Lower lobe of right lung (tissue), 2 donors: Measurements from ENCODE around the gene KLK6. TPM values are rescaled to one million over a fixed set of nuclear protein-coding genes. Genes with fewer than 3 reads are reported as not detected.
A peak's percentile ranks its signal among the peaks of the same experiment; 100 is the strongest.
"Not testable (repeated sequence)": the region's sequence is repeated elsewhere in the genome, so short reads cannot be mapped to it uniquely, and the experiment has no call there.

ENCODE experiments used
- ATAC-seq, 2 donors: fragments of 200-7000 bp; cut with Tn5 transposase; one replicate each; pipeline ENCODE4 v1.9.1; 2020 to 2022; ENCODE audit warnings: mild to moderate bottlenecking in 2 of 2, moderate library complexity in 2 of 2
- DNase-seq: peaks from one replicate; pipeline ENCODE4 v3.0.0-alpha.2; 2020
- H3K27ac ChIP-seq: fragments of 200-600 bp; one replicate; pipeline ENCODE4 v1.8.0; 2022
- H3K27me3 ChIP-seq: fragments of 200-600 bp; one replicate; pipeline ENCODE4 v1.8.0; 2022; ENCODE audit warnings: low read depth
- H3K36me3 ChIP-seq: fragments of 200-600 bp; one replicate; pipeline ENCODE4 v1.8.0; 2022; ENCODE audit warnings: mild to moderate bottlenecking
- H3K4me1 ChIP-seq: fragments of 200-600 bp; one replicate; pipeline ENCODE4 v1.8.0; 2022
- H3K4me3 ChIP-seq: fragments of 200-600 bp; one replicate; pipeline ENCODE4 v1.8.0; 2022; ENCODE audit warnings: mild to moderate bottlenecking
- H3K9me3 ChIP-seq: fragments of 200-600 bp; one replicate; pipeline ENCODE4 v1.8.0; 2022
- intact Hi-C: fragments of 100-400 bp; cut with DNase I; formaldehyde crosslinking; loops from one replicate; pipeline ENCODE4 v1.11.0; 2022
- total RNA-seq: library from RNA; stranded (reverse); fragmentation: NEBNext Ultra II Directional; extraction: Animal tissue kit (Norgen Biotek cat#: 25700); gene quantifications from one replicate; pipeline ENCODE4 v1.2.1, GENCODE V29; 2021
- TF ChIP-seq, protein P1 (sequence below): fragments of 200-600 bp; IDR thresholded peaks from one replicate; pipeline ENCODE4 v1.8.0; 2022; ENCODE audit warnings: antibody characterized with exemption, mild to moderate bottlenecking
- donor health status: DM: no; HTN: yes; CAD: no; lungs with severe emphysema.

The KLK6 gene
- total RNA-seq, 1 donor from 2014 or later = not detected

DNA sequence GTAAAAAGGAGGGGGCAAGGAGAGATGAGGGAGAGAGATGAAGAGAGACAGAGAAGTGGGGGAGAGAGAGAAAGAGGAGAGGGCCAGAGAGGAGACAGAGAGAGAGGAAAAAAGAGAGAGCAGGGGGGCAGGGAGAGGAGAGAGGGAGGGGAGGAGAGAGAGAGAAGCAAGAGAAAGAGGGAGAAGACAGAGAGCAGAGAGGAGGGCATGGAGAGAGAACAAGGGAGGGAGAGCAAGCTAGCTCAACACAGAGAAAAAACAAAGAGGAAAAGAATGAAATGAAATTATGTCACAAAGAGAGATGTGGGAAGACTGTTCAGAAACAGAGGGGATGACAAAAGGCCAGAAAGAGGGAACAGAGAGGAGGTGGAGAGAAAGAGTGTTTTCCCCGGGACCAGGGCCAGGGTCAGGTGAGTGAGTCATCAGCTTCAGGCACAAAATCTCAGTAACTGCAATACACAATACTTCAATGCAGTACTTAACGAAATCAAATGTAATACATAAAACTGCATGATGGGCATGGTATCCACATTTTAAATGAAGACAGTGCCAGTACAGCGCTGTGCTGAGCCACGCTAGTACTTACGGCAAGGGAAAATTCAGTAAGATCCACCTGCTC, 9.5 kb upstream of the KLK6 start:
- Histone ChIP-seq H3K4me1 (no peaks in the 10 kb centered on the region), H3K4me3 (no peak overlapping the region), H3K27me3 (peaks cover 16% of the 10 kb centered on the region), H3K27ac (no peak overlapping the region), H3K9me3 (no peaks in the 10 kb centered on the region), H3K36me3 (no peaks in the 10 kb centered on the region)
- TF ChIP-seq, protein P1, sequence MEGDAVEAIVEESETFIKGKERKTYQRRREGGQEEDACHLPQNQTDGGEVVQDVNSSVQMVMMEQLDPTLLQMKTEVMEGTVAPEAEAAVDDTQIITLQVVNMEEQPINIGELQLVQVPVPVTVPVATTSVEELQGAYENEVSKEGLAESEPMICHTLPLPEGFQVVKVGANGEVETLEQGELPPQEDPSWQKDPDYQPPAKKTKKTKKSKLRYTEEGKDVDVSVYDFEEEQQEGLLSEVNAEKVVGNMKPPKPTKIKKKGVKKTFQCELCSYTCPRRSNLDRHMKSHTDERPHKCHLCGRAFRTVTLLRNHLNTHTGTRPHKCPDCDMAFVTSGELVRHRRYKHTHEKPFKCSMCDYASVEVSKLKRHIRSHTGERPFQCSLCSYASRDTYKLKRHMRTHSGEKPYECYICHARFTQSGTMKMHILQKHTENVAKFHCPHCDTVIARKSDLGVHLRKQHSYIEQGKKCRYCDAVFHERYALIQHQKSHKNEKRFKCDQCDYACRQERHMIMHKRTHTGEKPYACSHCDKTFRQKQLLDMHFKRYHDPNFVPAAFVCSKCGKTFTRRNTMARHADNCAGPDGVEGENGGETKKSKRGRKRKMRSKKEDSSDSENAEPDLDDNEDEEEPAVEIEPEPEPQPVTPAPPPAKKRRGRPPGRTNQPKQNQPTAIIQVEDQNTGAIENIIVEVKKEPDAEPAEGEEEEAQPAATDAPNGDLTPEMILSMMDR = no peak
- intact Hi-C loops = no loop called here
- DNase-seq (no peak), ATAC-seq (no peak)

DNA sequence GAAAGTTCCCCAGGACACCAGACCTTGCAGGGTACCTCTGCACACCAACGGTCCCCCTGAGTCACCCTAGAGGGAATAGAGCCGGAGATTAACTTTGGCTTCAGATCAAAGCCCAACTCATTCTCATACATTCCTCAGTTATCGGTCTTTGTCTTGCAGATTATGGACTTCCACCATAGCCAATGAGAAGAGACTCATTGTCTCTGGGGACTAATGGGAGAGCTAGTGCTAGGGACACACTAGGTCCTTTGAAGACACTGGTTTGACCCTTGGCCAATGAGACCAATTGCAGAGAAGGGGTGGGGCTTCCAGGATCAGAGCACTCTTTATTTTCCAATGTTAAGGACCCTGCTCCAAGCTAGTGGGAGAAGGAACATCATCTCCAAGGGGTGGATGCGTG, 8.2 kb upstream of the KLK6 start:
- Histone ChIP-seq H3K4me1 (no peaks in the 10 kb centered on the region), H3K36me3 (no peaks in the 10 kb centered on the region), H3K27me3 (peaks cover 17% of the 10 kb centered on the region), H3K9me3 (no peaks in the 10 kb centered on the region), H3K4me3 (no peak overlapping the region), H3K27ac (no peak overlapping the region)
- intact Hi-C loops = no loop called here
- ATAC-seq (no peak), DNase-seq (no peak)
- TF ChIP-seq, protein P1 = no peak

DNA sequence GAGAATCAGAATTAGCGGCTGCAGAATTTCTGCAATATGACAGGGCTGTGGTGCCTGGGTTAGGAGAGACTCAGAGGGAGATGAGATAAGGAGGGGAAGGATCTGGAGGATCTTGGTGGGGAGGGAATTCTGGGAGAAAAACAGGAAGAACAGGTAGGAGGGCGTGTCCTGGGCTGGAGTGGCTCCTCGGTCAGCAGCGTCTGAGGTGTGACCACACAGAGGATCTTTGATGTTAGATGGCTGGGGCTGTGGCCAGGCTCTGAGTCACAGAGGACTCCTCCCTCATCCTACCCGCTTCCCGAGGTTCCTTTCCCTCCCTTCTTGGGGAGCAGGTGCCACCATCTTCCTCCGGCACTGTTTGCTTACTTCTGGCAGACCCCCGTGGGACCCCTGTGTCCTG, 6.4 kb upstream of the KLK6 start:
- Histone ChIP-seq H3K36me3 (no peaks in the 10 kb centered on the region), H3K4me1 (no peaks in the 10 kb centered on the region), H3K27ac (no peak overlapping the region), H3K4me3 (no peak overlapping the region), H3K9me3 (no peaks in the 10 kb centered on the region), H3K27me3 (peaks cover 21% of the 10 kb centered on the region)
- TF ChIP-seq, protein P1 = no peak
- intact Hi-C loops = no loop called here
- DNase-seq (no peak), ATAC-seq (peak; percentile 55 to 65)

DNA sequence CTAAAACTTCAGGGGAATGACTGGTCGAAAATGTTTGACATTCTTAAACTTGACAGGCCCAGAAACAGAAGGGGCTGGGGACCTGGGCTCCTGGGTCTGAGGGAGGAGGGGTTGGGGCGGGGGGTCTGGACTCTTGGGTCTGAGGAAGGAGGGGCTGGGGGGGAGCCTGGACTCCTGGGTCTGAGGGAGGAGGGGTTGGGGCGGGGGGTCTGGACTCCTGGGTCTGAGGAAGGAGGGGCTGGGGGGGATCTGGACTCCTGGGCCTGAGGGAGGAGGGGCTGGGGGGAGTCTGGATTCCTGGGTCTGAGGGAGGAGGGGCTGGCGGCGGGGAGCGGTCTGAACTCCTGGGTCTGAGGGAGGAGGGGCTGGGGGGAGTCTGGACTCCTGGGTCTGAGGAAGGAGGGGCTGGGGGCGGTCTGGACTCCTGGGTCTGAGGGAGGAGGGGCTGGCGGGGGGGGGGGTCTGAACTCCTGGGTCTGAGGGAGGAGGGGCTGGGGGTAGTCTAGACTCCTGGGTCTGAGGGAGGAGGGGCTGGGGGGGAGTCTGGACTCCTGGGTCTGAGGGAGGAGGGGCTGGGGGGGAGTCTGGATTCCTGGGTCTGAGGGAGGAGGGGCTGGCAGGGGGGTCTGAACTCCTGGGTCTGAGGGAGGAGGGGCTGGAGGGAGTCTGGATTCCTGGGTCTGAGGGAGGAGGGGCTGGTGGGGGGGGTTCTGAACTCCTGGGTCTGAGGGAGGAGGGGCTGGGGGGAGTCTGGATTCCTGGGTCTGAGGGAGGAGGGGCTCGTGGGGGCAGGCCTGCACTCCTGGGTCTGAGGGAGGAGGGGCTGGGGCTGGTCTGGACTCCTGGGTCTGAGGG, 5.5 kb upstream of the KLK6 start:
- no peak overlapping the region for H3K4me3 ChIP-seq
- H3K36me3 ChIP-seq = no peaks in the 10 kb centered on the region
- peaks cover 21% of the 10 kb centered on the region for H3K27me3 ChIP-seq

DNA sequence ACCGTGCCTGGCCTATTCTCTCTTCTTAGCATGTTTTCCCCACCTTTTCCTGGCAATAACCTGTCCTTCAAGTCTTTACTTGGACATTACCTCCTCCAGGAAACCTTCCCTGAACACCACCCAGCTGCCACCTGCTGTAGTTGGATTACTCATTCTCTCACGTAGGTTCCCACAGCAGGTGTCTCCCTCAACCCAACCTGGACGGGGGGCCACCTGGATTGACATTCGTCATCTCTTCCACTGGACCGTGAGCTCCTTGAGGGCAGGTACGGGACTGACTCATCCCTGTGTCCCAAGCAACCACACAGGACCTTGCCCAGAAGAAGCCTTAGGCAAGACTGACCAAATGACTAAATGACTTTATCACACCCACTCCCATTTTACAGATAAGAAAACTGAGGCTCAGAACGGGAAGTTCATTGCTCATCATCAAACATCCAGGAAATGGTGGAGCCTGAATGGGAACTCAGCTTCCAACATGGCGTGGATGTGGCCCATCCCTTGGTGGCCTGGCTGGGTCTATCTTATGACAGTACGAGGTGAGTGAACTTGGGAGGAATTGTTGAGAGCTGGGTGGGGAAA, 3.5 kb upstream of the KLK6 start:
- H3K27ac ChIP-seq = no peak overlapping the region
- no peak overlapping the region for H3K4me3 ChIP-seq
- DNase-seq (no peak), ATAC-seq (no peak)
- TF ChIP-seq, protein P1 = no peak
- H3K9me3 ChIP-seq = no peaks in the 10 kb centered on the region
- no peaks in the 10 kb centered on the region for H3K36me3 ChIP-seq
- intact Hi-C loops = no loop called here
- H3K27me3 ChIP-seq = peaks cover 14% of the 10 kb centered on the region
- H3K4me1 ChIP-seq = no peaks in the 10 kb centered on the region

More for the DNA sequence above, 5.5 kb upstream of the KLK6 start:
- DNase-seq = no peak
- Histone ChIP-seq H3K9me3 (no peaks in the 10 kb centered on the region), H3K27ac (no peak overlapping the region), H3K4me1 (no peaks in the 10 kb centered on the region)
- TF ChIP-seq, protein P1 = no peak
- intact Hi-C loops = no loop called here
- ATAC-seq = no peak

DNA sequence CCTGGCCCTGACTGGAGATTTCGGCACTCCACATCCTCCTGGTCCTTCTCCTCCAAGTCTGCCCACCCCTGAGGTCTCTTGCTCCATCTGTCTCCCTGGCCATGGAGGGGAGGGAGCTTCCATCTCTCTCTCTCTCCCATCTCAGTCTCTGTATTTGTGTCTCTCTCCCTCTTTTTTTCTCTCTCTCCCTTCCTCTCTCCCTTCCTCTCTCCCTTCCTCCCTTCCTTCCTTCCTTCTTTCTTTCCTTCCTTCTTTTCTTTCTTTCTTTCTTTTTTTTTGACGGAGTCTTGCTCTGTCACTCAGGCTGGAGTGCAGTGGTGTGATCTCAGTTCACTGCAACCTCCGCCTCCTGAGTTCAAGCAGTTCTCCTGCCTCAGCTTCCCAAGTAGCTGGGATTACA, 419 bp upstream of the KLK6 start:
- ATAC-seq, H3K27ac ChIP-seq, H3K4me3 ChIP-seq, H3K9me3 ChIP-seq, H3K4me1 ChIP-seq, H3K36me3 ChIP-seq, intact Hi-C loops, DNase-seq: not testable (repeated sequence)
- peaks cover 17% of the 10 kb centered on the region for H3K27me3 ChIP-seq
